Measurements from ENCODE around the gene SUPT3H. TPM values are rescaled to one million over a fixed set of nuclear protein-coding genes. Genes with fewer than 3 reads are reported as not detected.
"Not testable (repeated sequence)": the region's sequence is repeated elsewhere in the genome, so short reads cannot be mapped to it uniquely, and the experiment has no call there.

SUPT3H gene
- total RNA-seq, 2 donors from 2014 or later: 2.5 to 4.5 TPM

- DNase-seq (ENCODE audit: low spot score): no peak
- no peaks in the 10 kb centered on the region for H3K36me3 ChIP-seq
- H3K4me1 ChIP-seq: no peaks in the 10 kb centered on the region
- no peak overlapping the region for H3K4me3 ChIP-seq
- no peak for TF ChIP-seq CTCF (IDR thresholded peaks at IDR 0.05)
- no peak overlapping the region for H3K27ac ChIP-seq
- peaks cover 0 to 11% of the 10 kb centered on the region in 2 donors for H3K9me3 ChIP-seq
- no peaks in the 10 kb centered on the region for H3K27me3 ChIP-seq
These were observed 509.4 kb downstream of the SUPT3H start for GRCh38 chr6:44868335-44868668.

- Histone ChIP-seq H3K9me3 (peaks cover 0 to 11% of the 10 kb centered on the region in 2 donors), H3K27ac (no peak overlapping the region), H3K4me3 (no peak overlapping the region), H3K27me3 (no peaks in the 10 kb centered on the region), H3K36me3 (no peaks in the 10 kb centered on the region), H3K4me1 (no peaks in the 10 kb centered on the region)
- TF ChIP-seq CTCF (IDR thresholded peaks at IDR 0.05): no peak
- no peak for DNase-seq (ENCODE audit: low spot score)
These were observed 510.0 kb downstream of the SUPT3H start for GRCh38 chr6:44867571-44868334.

- H3K36me3 ChIP-seq; H3K4me1 ChIP-seq; H3K27me3 ChIP-seq; H3K27ac ChIP-seq; DNase-seq (ENCODE audit: low spot score); H3K4me3 ChIP-seq: not testable (repeated sequence)
- peaks cover 0 to 11% of the 10 kb centered on the region in 2 donors for H3K9me3 ChIP-seq
These were observed 512.5 kb downstream of the SUPT3H start for GRCh38 chr6:44865184-44865583.

- no peak for TF ChIP-seq CTCF (IDR thresholded peaks at IDR 0.05)
These were observed 517.8 kb downstream of the SUPT3H start for GRCh38 chr6:44859901-44860410.

GRCh38 chr6:44858998-44859397 lies 518.7 kb downstream of the SUPT3H start:
- no peaks in the 10 kb centered on the region for H3K36me3 ChIP-seq
- no peaks in the 10 kb centered on the region for H3K27me3 ChIP-seq
- DNase-seq (ENCODE audit: low spot score): no peak
- no peak overlapping the region for H3K4me3 ChIP-seq
- TF ChIP-seq CTCF (IDR thresholded peaks at IDR 0.05): no peak
- H3K9me3 ChIP-seq: no peaks in the 10 kb centered on the region
- H3K27ac ChIP-seq: no peak overlapping the region
- no peaks in the 10 kb centered on the region for H3K4me1 ChIP-seq

More at GRCh38 chr6:44859901-44860410, 517.8 kb downstream of the SUPT3H start:
- Histone ChIP-seq H3K4me3 (no peak overlapping the region), H3K27ac (no peak overlapping the region), H3K27me3 (no peaks in the 10 kb centered on the region), H3K9me3 (peaks cover 0 to 2% of the 10 kb centered on the region in 2 donors), H3K36me3 (no peaks in the 10 kb centered on the region), H3K4me1 (no peaks in the 10 kb centered on the region)
- no peak for DNase-seq (ENCODE audit: low spot score)

- no peak for TF ChIP-seq CTCF (IDR thresholded peaks at IDR 0.05)
- DNase-seq (ENCODE audit: low spot score): no peak
- no peaks in the 10 kb centered on the region for H3K9me3 ChIP-seq
- no peaks in the 10 kb centered on the region for H3K27me3 ChIP-seq
- H3K4me3 ChIP-seq: no peak overlapping the region
- no peak overlapping the region for H3K27ac ChIP-seq
- H3K36me3 ChIP-seq: no peaks in the 10 kb centered on the region
- H3K4me1 ChIP-seq: no peaks in the 10 kb centered on the region
These were observed 521.3 kb downstream of the SUPT3H start for GRCh38 chr6:44856479-44856878.

Data from right atrium auricular region (tissue), 2 donors.